NT2/D1 (cell line): Measurements from ENCODE around the gene PRKCB.
"Not testable (repeated sequence)": the region's sequence is repeated elsewhere in the genome, so short reads cannot be mapped to it uniquely, and the experiment has no call there.

Source experiments
- DNase-seq: peaks from one replicate; pipeline ENCODE4 v3.0.0-alpha.2; 2011; ENCODE audit warnings: low read depth, low spot score
- H3K27me3 ChIP-seq: 2 replicates; pipeline ENCODE4 v1.6.0; 2011; ENCODE audit warnings: mild to moderate bottlenecking; ENCODE audit not compliant: insufficient read length, insufficient read depth
- H3K36me3 ChIP-seq: 2 replicates; pipeline ENCODE4 v1.6.1; 2011; ENCODE audit warnings: mild to moderate bottlenecking, low read length, mixed read lengths; ENCODE audit not compliant: insufficient read depth, insufficient read length
- H3K4me1 ChIP-seq: 2 replicates; pipeline ENCODE4 v1.5.1; 2011; ENCODE audit not compliant: insufficient read depth, insufficient read length
- H3K4me3 ChIP-seq: 2 replicates; pipeline ENCODE4 v1.5.1; 2011; ENCODE audit warnings: low read depth; ENCODE audit not compliant: insufficient read length
- H3K9ac ChIP-seq: 2 replicates; pipeline ENCODE4 v1.6.0; 2011; ENCODE audit warnings: low read depth; ENCODE audit not compliant: insufficient read length
- H3K9me3 ChIP-seq: 2 replicates; pipeline ENCODE4 v1.5.1; 2011; ENCODE audit warnings: mild to moderate bottlenecking, low read length; ENCODE audit not compliant: insufficient read depth
- SUZ12 ChIP-seq: IDR thresholded peaks from 2 replicates; pipeline ENCODE4 v1.6.1; 2011; ENCODE audit not compliant: insufficient read length, insufficient read depth; ENCODE audit errors: extremely low read depth
- YY1 ChIP-seq: IDR thresholded peaks from 2 replicates; pipeline ENCODE4 v1.6.1; 2011; ENCODE audit not compliant: insufficient read length, insufficient read depth
- ZNF274 ChIP-seq: IDR thresholded peaks from 2 replicates; pipeline ENCODE4 v1.6.1; 2011; ENCODE audit warnings: mild to moderate bottlenecking, low read depth, low read length

The PRKCB gene

GRCh38 chr16:24102209-24102660, 266.5 kb downstream of the PRKCB start:
- Histone ChIP-seq H3K9me3 (no peaks in the 10 kb centered on the region), H3K4me1 (no peaks in the 10 kb centered on the region), H3K27me3 (no peaks in the 10 kb centered on the region), H3K36me3 (no peaks in the 10 kb centered on the region), H3K4me3 (no peak overlapping the region), H3K9ac (no peak overlapping the region)
- no peak for TF ChIP-seq ZNF274
- TF ChIP-seq SUZ12: no peak
- TF ChIP-seq YY1: no peak
- no peak for DNase-seq

GRCh38 chr16:24105471-24105870, 269.7 kb downstream of the PRKCB start:
- H3K9me3 ChIP-seq, H3K4me3 ChIP-seq, H3K36me3 ChIP-seq, DNase-seq, H3K27me3 ChIP-seq, H3K9ac ChIP-seq, H3K4me1 ChIP-seq: not testable (repeated sequence)

GRCh38 chr16:24108090-24108489, 272.3 kb downstream of the PRKCB start:
- not testable (repeated sequence) for H3K9me3 ChIP-seq, H3K9ac ChIP-seq, H3K27me3 ChIP-seq, DNase-seq, H3K4me1 ChIP-seq, H3K4me3 ChIP-seq, H3K36me3 ChIP-seq

GRCh38 chr16:24111724-24112302, 276.0 kb downstream of the PRKCB start:
- Histone ChIP-seq H3K4me1 (no peaks in the 10 kb centered on the region), H3K36me3 (no peaks in the 10 kb centered on the region), H3K9me3 (no peaks in the 10 kb centered on the region; the same call in 1 of the 2 replicates), H3K4me3 (no peak overlapping the region), H3K27me3 (no peaks in the 10 kb centered on the region), H3K9ac (no peak overlapping the region)
- DNase-seq: no peak
- TF ChIP-seq YY1: no peak
- TF ChIP-seq SUZ12: no peak
- no peak for TF ChIP-seq ZNF274

GRCh38 chr16:24113115-24113745, 277.4 kb downstream of the PRKCB start:
- DNase-seq: no peak
- no peaks in the 10 kb centered on the region for H3K27me3 ChIP-seq
- peaks cover 4% of the 10 kb centered on the region for H3K4me1 ChIP-seq
- no peaks in the 10 kb centered on the region; the same call in 1 of the 2 replicates for H3K9me3 ChIP-seq
- H3K36me3 ChIP-seq: no peaks in the 10 kb centered on the region
- H3K4me3 ChIP-seq: no peak overlapping the region
- H3K9ac ChIP-seq: no peak overlapping the region
- TF ChIP-seq SUZ12: no peak
- no peak for TF ChIP-seq ZNF274
- TF ChIP-seq YY1: no peak

DNA sequence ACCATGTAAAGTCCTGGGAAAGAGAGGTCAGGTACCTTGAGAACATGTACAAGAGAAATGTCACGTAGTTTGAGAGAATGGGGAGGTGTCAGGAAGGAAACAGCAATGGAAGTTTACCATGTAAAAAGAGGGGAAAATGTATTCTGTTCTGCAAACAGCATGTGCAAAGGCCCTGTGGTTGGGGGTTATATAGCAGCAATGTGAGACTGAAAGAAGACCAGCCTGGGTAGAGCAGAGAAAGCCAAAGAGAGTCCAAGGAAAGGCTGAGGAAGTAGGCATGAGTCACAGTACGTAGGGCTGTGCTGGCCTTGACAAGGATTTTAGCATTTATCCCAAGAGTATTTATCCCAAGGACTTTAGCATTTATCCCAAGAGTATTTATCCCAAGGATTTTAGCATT, 279.1 kb downstream of the PRKCB start:
- DNase-seq: no peak
- TF ChIP-seq ZNF274: no peak
- no peak for TF ChIP-seq SUZ12
- TF ChIP-seq YY1: no peak
- H3K4me1 ChIP-seq: peaks cover 4% of the 10 kb centered on the region
- H3K4me3 ChIP-seq: no peak overlapping the region
- no peak overlapping the region for H3K9ac ChIP-seq
- no peaks in the 10 kb centered on the region for H3K27me3 ChIP-seq
- H3K36me3 ChIP-seq: no peaks in the 10 kb centered on the region
- H3K9me3 ChIP-seq: no peaks in the 10 kb centered on the region; the same call in 1 of the 2 replicates

DNA sequence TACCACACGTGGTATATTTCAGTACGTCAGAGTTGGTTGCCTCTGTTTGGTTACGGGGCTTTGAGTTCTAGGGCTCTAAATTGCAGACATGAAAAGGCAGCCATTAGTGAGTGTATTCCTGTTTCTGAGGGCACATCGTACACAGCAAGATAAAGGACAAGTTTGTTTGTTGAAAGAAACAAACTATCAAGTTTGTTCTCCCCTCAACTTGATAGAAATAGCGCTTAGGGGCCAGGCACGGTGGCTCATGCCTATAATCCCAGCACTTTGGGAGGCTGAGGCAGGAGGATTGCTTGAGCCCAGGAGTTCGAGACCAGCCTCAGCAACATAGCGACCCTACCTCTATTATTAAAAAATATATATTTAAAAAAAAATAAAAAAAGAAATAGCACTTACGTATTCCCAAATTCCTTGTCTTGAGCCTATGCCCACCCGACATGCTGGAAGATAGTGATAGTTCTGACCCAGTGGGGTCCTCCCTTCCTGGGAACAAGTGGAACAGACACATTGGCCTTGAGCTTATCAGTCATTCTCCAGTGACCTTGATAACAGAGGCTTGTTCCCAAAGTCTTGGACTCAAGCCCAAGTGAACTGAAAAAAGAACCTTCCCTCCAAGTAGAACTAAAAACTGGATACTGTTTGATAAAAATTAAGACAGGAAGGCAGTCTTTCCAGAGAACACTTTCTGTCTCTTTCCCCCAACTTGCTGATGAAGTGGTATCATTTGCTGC, 280.4 kb downstream of the PRKCB start:
- H3K36me3 ChIP-seq: no peaks in the 10 kb centered on the region
- DNase-seq: no peak
- no peaks in the 10 kb centered on the region for H3K9me3 ChIP-seq
- no peak overlapping the region for H3K9ac ChIP-seq
- no peak overlapping the region for H3K4me3 ChIP-seq
- TF ChIP-seq ZNF274: no peak
- no peak for TF ChIP-seq SUZ12
- TF ChIP-seq YY1: no peak
- no peaks in the 10 kb centered on the region for H3K27me3 ChIP-seq
- H3K4me1 ChIP-seq: peaks cover 4% of the 10 kb centered on the region
